HepG2 (cell line): ENCODE data around the gene KIF1C. TPM values are rescaled to one million over a fixed set of nuclear protein-coding genes. Genes with fewer than 3 reads are reported as not detected.
A peak's percentile ranks its signal among the peaks of the same experiment; 100 is the strongest.

Source experiments
- BHLHE40 ChIP-seq: IDR thresholded peaks from 2 replicates; pipeline ENCODE4 v1.6.1; 2011; ENCODE audit warnings: low read length, improper control_type of control experiment
- EED ChIP-seq: sonication (generic); formaldehyde crosslinking; IDR thresholded peaks from 2 replicates; pipeline ENCODE4 v1.5.0; 2020; ENCODE audit warnings: mild to moderate bottlenecking, missing genetic modification reagents
- ELK4 ChIP-seq: sonication (generic); formaldehyde crosslinking; IDR thresholded peaks from 2 replicates; pipeline ENCODE4 v1.9.0; 2021; ENCODE audit warnings: missing genetic modification reagents, borderline replicate concordance
- HDAC2 ChIP-seq: sonication (generic); formaldehyde crosslinking; IDR thresholded peaks from 2 replicates; pipeline ENCODE4 v1.4.0; 2020; ENCODE audit warnings: missing genetic modification reagents
- HNRNPL ChIP-seq: fragments of 200-400 bp; formaldehyde crosslinking; IDR thresholded peaks from 2 replicates; pipeline ENCODE4 v1.6.1; 2017; ENCODE audit warnings: mild to moderate bottlenecking, low read depth, low read length
- HOXA3 ChIP-seq: sonication (generic); formaldehyde crosslinking; IDR thresholded peaks from 2 replicates; pipeline ENCODE4 v1.5.0; 2020; ENCODE audit warnings: missing genetic modification reagents
- MZF1 ChIP-seq: sonication (generic); formaldehyde crosslinking; IDR thresholded peaks from 2 replicates; pipeline ENCODE4 v1.8.1; 2023; ENCODE audit warnings: mild to moderate bottlenecking, missing genetic modification reagents, borderline replicate concordance
- NFIB ChIP-seq: sonication (generic); formaldehyde crosslinking; IDR thresholded peaks from 2 replicates; pipeline ENCODE4 v1.9.0; 2021; ENCODE audit warnings: missing genetic modification reagents, mild to moderate bottlenecking, borderline replicate concordance
- NR2F6 ChIP-seq, 2 experiments: IDR thresholded peaks; 2 replicates each; pipeline ENCODE4 v1.6.1; 2016; ENCODE audit warnings: antibody characterized with exemption in 1 of 2, mild to moderate bottlenecking in 1 of 2
- ONECUT2 ChIP-seq: sonication (generic); formaldehyde crosslinking; IDR thresholded peaks from 2 replicates; pipeline ENCODE4 v1.4.0; 2020; ENCODE audit warnings: missing genetic modification reagents
- RFXANK ChIP-seq: IDR thresholded peaks from 2 replicates; pipeline ENCODE4 v1.6.1; 2016
- SALL2 ChIP-seq: sonication (generic); formaldehyde crosslinking; IDR thresholded peaks from 2 replicates; pipeline ENCODE4 v1.8.1; 2023; ENCODE audit warnings: mild to moderate bottlenecking, missing genetic modification reagents, inconsistent platforms
- SMYD3 ChIP-seq: sonication (generic); formaldehyde crosslinking; IDR thresholded peaks from 2 replicates; pipeline ENCODE4 v1.8.1; 2023; ENCODE audit warnings: mild to moderate bottlenecking, missing genetic modification reagents
- SP2 ChIP-seq: sonication (generic); formaldehyde crosslinking; IDR thresholded peaks from 2 replicates; pipeline ENCODE4 v1.5.1; 2020; ENCODE audit warnings: mild to moderate bottlenecking, missing genetic modification reagents
- SUZ12 ChIP-seq: fragments of 150-350 bp; IDR thresholded peaks from 2 replicates; pipeline ENCODE4 v1.6.1; 2014; ENCODE audit warnings: low read depth, low read length
- SYNCRIP ChIP-seq: fragments of 200-400 bp; formaldehyde crosslinking; IDR thresholded peaks from 2 replicates; pipeline ENCODE4 v1.6.1; 2018; ENCODE audit warnings: mild to moderate bottlenecking, low read depth, low read length; ENCODE audit not compliant: insufficient read depth
- TBX2 ChIP-seq: sonication (generic); formaldehyde crosslinking; IDR thresholded peaks from 2 replicates; pipeline ENCODE4 v1.5.0; 2020; ENCODE audit warnings: missing genetic modification reagents, mild to moderate bottlenecking, borderline replicate concordance
- ZNF629 ChIP-seq: sonication (generic); formaldehyde crosslinking; conservative IDR thresholded peaks from 2 replicates; pipeline ENCODE4 v1.5.0; 2020; ENCODE audit warnings: missing genetic modification reagents
- ZNF737 ChIP-seq: sonication (generic); formaldehyde crosslinking; IDR thresholded peaks from 2 replicates; pipeline ENCODE4 v1.5.0; 2020; ENCODE audit warnings: missing genetic modification reagents, mild to moderate bottlenecking, borderline replicate concordance
- polyA plus RNA-seq, 8 experiments: library from polyadenylated mRNA; depleted of rRNA in 3 of 8; stranded (reverse) in 7 of 8; unstranded in 1 of 8; fragments of >200 nt; fragmentation: Illumina TruSeq in 4 of 8; extraction: Trizol in 4 of 8; gene quantifications; 2 replicates each; pipeline versions ENCODE4 v1.2.1 to v1.2.3, GENCODE V29; 2011 to 2016; ENCODE audit warnings: low read depth in 4 of 8, missing spikeins in 1 of 8, mixed read lengths in 1 of 8; ENCODE audit not compliant: insufficient read depth in 1 of 8
- total RNA-seq, 5 experiments: library from RNA; depleted of rRNA; stranded (reverse); fragments of >200 nt; fragmentation: Illumina TruSeq; extraction: Trizol; gene quantifications; 2 replicates each; pipeline ENCODE4 v1.2.3, GENCODE V29; 2016; ENCODE audit warnings: low read depth in 1 of 5
- TF ChIP-seq, protein P1 (sequence below): sonication (generic); formaldehyde crosslinking; IDR thresholded peaks from 2 replicates; pipeline ENCODE4 v1.4.0; 2020; ENCODE audit warnings: missing genetic modification reagents, borderline replicate concordance
- TF ChIP-seq, protein P2 (sequence below): sonication (generic); formaldehyde crosslinking; IDR thresholded peaks from 2 replicates; pipeline ENCODE4 v1.5.0; 2020; ENCODE audit warnings: missing genetic modification reagents
- TF ChIP-seq, protein P3 (sequence below): IDR thresholded peaks from 2 replicates; pipeline ENCODE4 v1.6.1; 2016

KIF1C gene
- total and polyA plus RNA-seq, 2 of the 13 experiments (the other 11 are each of a cell fraction or from before 2014, with no cell fraction given): 70.0 to 104 TPM

GRCh38 chr17:4949321-4950074 lies 48.3 kb upstream of the KIF1C start (continued):
- TF ChIP-seq MZF1 (CRISPR knock-in tag) (no peak), EED (no peak), BHLHE40 (peak; percentile 88), SYNCRIP (no peak), SUZ12 (no peak), HNRNPL (0 out of 2 replicates have a peak, but pooled peaks have one; percentile 48), NFIB (CRISPR knock-in tag) (no peak), TBX2 (CRISPR knock-in tag) (peak; percentile 60; the same call in 1 of the 2 replicates), HOXA3 (peak; percentile 26), ZNF629 (CRISPR knock-in tag) (no peak), ONECUT2 (CRISPR knock-in tag) (no peak), SMYD3 (CRISPR knock-in tag) (no peak), ZNF737 (CRISPR knock-in tag) (no peak), NR2F6 (IDR thresholded peaks at IDR 0.05) (peak; percentile 67), NR2F6 (CRISPR knock-in tag; IDR thresholded peaks at IDR 0.05) (peak; percentile 89), ELK4 (CRISPR knock-in tag) (no peak), SP2 (CRISPR knock-in tag) (no peak), RFXANK (CRISPR knock-in tag) (no peak), HDAC2 (CRISPR knock-in tag) (no peak; the same call in 1 of the 2 replicates), SALL2 (CRISPR knock-in tag) (no peak)
- TF ChIP-seq, protein P1, sequence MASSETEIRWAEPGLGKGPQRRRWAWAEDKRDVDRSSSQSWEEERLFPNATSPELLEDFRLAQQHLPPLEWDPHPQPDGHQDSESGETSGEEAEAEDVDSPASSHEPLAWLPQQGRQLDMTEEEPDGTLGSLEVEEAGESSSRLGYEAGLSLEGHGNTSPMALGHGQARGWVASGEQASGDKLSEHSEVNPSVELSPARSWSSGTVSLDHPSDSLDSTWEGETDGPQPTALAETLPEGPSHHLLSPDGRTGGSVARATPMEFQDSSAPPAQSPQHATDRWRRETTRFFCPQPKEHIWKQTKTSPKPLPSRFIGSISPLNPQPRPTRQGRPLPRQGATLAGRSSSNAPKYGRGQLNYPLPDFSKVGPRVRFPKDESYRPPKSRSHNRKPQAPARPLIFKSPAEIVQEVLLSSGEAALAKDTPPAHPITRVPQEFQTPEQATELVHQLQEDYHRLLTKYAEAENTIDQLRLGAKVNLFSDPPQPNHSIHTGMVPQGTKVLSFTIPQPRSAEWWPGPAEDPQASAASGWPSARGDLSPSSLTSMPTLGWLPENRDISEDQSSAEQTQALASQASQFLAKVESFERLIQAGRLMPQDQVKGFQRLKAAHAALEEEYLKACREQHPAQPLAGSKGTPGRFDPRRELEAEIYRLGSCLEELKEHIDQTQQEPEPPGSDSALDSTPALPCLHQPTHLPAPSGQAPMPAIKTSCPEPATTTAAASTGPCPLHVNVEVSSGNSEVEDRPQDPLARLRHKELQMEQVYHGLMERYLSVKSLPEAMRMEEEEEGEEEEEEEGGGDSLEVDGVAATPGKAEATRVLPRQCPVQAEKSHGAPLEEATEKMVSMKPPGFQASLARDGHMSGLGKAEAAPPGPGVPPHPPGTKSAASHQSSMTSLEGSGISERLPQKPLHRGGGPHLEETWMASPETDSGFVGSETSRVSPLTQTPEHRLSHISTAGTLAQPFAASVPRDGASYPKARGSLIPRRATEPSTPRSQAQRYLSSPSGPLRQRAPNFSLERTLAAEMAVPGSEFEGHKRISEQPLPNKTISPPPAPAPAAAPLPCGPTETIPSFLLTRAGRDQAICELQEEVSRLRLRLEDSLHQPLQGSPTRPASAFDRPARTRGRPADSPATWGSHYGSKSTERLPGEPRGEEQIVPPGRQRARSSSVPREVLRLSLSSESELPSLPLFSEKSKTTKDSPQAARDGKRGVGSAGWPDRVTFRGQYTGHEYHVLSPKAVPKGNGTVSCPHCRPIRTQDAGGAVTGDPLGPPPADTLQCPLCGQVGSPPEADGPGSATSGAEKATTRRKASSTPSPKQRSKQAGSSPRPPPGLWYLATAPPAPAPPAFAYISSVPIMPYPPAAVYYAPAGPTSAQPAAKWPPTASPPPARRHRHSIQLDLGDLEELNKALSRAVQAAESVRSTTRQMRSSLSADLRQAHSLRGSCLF: no peak
- TF ChIP-seq, protein P2, sequence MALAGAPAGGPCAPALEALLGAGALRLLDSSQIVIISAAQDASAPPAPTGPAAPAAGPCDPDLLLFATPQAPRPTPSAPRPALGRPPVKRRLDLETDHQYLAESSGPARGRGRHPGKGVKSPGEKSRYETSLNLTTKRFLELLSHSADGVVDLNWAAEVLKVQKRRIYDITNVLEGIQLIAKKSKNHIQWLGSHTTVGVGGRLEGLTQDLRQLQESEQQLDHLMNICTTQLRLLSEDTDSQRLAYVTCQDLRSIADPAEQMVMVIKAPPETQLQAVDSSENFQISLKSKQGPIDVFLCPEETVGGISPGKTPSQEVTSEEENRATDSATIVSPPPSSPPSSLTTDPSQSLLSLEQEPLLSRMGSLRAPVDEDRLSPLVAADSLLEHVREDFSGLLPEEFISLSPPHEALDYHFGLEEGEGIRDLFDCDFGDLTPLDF (CRISPR knock-in tag): peak; percentile 65
- TF ChIP-seq, protein P3, sequence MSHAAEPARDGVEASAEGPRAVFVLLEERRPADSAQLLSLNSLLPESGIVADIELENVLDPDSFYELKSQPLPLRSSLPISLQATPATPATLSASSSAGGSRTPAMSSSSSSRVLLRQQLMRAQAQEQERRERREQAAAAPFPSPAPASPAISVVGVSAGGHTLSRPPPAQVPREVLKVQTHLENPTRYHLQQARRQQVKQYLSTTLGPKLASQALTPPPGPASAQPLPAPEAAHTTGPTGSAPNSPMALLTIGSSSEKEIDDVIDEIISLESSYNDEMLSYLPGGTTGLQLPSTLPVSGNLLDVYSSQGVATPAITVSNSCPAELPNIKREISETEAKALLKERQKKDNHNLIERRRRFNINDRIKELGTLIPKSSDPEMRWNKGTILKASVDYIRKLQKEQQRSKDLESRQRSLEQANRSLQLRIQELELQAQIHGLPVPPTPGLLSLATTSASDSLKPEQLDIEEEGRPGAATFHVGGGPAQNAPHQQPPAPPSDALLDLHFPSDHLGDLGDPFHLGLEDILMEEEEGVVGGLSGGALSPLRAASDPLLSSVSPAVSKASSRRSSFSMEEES (CRISPR knock-in tag): no peak; the same call in 1 of the 2 replicates
